Measurements from ENCODE around the gene ECT2L. TPM values are rescaled to one million over a fixed set of nuclear protein-coding genes. Genes with fewer than 3 reads are reported as not detected.
A peak's percentile ranks its signal among the peaks of the same experiment; 100 is the strongest.

The ECT2L gene
- total and polyA plus RNA-seq, 2 of the 13 experiments (the other 11 are each of a cell fraction or from before 2014, with no cell fraction given): 0.12 TPM; not detected in 1

DNA sequence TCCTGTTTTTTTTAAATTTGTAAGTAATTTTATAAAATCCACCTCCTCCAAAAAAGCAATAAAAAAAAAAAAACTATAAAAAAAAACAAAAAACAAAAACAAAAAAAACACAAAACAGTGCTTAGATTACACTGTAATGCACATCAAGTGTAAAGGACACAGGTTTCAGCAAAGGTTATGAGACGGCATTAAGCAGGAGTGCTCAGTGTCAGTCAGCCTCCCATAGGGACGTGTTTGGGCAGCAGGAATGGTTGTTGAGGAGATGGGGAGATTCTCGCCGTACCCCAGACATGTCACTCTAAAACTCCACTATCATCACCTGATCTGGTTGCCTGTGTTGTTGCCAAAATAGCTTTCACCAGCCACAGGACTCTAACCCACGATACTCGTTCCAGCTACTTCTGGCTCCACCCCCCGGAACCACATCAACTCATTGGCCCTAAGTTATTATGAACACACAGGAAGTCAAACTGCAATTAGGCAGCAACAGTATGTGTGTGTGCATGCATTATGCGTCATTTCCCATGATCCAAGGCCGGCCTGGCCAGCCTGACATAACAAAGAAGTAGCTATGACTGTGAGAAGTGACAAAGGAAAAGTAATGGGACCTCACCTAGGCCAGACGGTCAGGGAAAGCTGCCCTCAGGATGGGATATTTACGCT lies 28.7 kb downstream of the ECT2L start:
- no TSS peak for BruUV-seq (replicated peaks)
- H3K27me3 ChIP-seq (ENCODE audit: control insufficient read depth in 1 of 2, insufficient read depth in 2 of 2, low read length in 2 of 2): peaks cover 1 to 13% of the 10 kb centered on the region in 2 experiments; a peak in 2 of 5 replicates
- FAIRE-seq: no peak
- peak; percentile 30; the same call in 2 of the 3 replicates for ATAC-seq
- ChIA-PET POLR2A (no interaction called here), CTCF (ENCODE audit: low intra/inter-chr PET ratio, low total read pairs) (no interaction called here)
- no peaks in the 10 kb centered on the region for H3K9me3 ChIP-seq (ENCODE audit: low read length)
- in situ Hi-C loops (cut with HindIII; ENCODE audit: extremely low pct_ligation_motif_present, low pct_unique_long_range_greater_than_20kb) (no loop called here), intact Hi-C loops (cut with micrococcal nuclease; ENCODE audit: unreplicated experiment) (no loop called here)
- H3K27ac ChIP-seq (ENCODE audit: extremely low read length, insufficient read depth, low read length): no peak overlapping the region
- peak overlapping the region; percentile 54 for H2AFZ ChIP-seq (ENCODE audit: low read length)
- DNase-seq (ENCODE audit: low spot score): peak; percentile 25
- H3K4me1 ChIP-seq (ENCODE audit: insufficient read depth, low read length): peaks cover 17% of the 10 kb centered on the region
- WGBS (ENCODE audit: low lambda C conversion rate): 45% methylated on average over 11 of the region's 11 CpGs
- H4K20me1 ChIP-seq (ENCODE audit: insufficient read depth, low read length): no peaks in the 10 kb centered on the region
- H3K36me3 ChIP-seq (replicated peaks in 1 of 2; ENCODE audit: control insufficient read depth in 1 of 2, insufficient read depth in 2 of 2, low read length in 2 of 2): no peaks in the 10 kb centered on the region
- H3K4me2 ChIP-seq (ENCODE audit: low read depth, low read length): peak overlapping the region; percentile 59
- H3K4me3 ChIP-seq (replicated peaks in 1 of 3; ENCODE audit: insufficient read depth in 1 of 3, low read depth in 2 of 3, low read length in 3 of 3): no peak overlapping the region
- no peaks in the 10 kb centered on the region for H3K79me2 ChIP-seq (ENCODE audit: insufficient read depth, low read length)
- no peak overlapping the region for H3K9ac ChIP-seq (ENCODE audit: insufficient read depth, low read depth, low read length)
- TF ChIP-seq GABPB1 (CRISPR knock-in tag; IDR thresholded peaks at IDR 0.05): peak; percentile 34; the same call in 1 of the 2 replicates
- TF ChIP-seq, protein P1, sequence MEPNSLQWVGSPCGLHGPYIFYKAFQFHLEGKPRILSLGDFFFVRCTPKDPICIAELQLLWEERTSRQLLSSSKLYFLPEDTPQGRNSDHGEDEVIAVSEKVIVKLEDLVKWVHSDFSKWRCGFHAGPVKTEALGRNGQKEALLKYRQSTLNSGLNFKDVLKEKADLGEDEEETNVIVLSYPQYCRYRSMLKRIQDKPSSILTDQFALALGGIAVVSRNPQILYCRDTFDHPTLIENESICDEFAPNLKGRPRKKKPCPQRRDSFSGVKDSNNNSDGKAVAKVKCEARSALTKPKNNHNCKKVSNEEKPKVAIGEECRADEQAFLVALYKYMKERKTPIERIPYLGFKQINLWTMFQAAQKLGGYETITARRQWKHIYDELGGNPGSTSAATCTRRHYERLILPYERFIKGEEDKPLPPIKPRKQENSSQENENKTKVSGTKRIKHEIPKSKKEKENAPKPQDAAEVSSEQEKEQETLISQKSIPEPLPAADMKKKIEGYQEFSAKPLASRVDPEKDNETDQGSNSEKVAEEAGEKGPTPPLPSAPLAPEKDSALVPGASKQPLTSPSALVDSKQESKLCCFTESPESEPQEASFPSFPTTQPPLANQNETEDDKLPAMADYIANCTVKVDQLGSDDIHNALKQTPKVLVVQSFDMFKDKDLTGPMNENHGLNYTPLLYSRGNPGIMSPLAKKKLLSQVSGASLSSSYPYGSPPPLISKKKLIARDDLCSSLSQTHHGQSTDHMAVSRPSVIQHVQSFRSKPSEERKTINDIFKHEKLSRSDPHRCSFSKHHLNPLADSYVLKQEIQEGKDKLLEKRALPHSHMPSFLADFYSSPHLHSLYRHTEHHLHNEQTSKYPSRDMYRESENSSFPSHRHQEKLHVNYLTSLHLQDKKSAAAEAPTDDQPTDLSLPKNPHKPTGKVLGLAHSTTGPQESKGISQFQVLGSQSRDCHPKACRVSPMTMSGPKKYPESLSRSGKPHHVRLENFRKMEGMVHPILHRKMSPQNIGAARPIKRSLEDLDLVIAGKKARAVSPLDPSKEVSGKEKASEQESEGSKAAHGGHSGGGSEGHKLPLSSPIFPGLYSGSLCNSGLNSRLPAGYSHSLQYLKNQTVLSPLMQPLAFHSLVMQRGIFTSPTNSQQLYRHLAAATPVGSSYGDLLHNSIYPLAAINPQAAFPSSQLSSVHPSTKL (CRISPR knock-in tag; IDR thresholded peaks at IDR 0.05): no peak
- TF ChIP-seq ZNF441 (CRISPR knock-in tag; IDR thresholded peaks at IDR 0.05; ENCODE audit: borderline replicate concordance): 0 out of 2 replicates have a peak, but pooled peaks have one; percentile 24
- TF ChIP-seq, protein P2, sequence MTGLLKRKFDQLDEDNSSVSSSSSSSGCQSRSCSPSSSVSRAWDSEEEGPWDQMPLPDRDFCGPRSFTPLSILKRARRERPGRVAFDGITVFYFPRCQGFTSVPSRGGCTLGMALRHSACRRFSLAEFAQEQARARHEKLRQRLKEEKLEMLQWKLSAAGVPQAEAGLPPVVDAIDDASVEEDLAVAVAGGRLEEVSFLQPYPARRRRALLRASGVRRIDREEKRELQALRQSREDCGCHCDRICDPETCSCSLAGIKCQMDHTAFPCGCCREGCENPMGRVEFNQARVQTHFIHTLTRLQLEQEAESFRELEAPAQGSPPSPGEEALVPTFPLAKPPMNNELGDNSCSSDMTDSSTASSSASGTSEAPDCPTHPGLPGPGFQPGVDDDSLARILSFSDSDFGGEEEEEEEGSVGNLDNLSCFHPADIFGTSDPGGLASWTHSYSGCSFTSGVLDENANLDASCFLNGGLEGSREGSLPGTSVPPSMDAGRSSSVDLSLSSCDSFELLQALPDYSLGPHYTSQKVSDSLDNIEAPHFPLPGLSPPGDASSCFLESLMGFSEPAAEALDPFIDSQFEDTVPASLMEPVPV (CRISPR knock-in tag; IDR thresholded peaks at IDR 0.05): no peak
- TF ChIP-seq, protein P3, sequence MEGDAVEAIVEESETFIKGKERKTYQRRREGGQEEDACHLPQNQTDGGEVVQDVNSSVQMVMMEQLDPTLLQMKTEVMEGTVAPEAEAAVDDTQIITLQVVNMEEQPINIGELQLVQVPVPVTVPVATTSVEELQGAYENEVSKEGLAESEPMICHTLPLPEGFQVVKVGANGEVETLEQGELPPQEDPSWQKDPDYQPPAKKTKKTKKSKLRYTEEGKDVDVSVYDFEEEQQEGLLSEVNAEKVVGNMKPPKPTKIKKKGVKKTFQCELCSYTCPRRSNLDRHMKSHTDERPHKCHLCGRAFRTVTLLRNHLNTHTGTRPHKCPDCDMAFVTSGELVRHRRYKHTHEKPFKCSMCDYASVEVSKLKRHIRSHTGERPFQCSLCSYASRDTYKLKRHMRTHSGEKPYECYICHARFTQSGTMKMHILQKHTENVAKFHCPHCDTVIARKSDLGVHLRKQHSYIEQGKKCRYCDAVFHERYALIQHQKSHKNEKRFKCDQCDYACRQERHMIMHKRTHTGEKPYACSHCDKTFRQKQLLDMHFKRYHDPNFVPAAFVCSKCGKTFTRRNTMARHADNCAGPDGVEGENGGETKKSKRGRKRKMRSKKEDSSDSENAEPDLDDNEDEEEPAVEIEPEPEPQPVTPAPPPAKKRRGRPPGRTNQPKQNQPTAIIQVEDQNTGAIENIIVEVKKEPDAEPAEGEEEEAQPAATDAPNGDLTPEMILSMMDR (CRISPR knock-in tag; IDR thresholded peaks at IDR 0.05): no peak
- TF ChIP-seq CREB1 (IDR thresholded peaks at IDR 0.05): 0 out of 2 replicates have a peak, but pooled peaks have one; percentile 41
- TF ChIP-seq CREB1 (CRISPR knock-in tag; IDR thresholded peaks at IDR 0.05): no peak; the same call in 1 of the 2 replicates
- TF ChIP-seq ZBTB21 (CRISPR knock-in tag; IDR thresholded peaks at IDR 0.05): peak; percentile 90
